Measurements from ENCODE around the gene CAPN15. TPM values are rescaled to one million over a fixed set of nuclear protein-coding genes. Genes with fewer than 3 reads are reported as not detected.

CAPN15 gene
- total RNA-seq, 1 donor from 2014 or later: 38.7 TPM

DNA sequence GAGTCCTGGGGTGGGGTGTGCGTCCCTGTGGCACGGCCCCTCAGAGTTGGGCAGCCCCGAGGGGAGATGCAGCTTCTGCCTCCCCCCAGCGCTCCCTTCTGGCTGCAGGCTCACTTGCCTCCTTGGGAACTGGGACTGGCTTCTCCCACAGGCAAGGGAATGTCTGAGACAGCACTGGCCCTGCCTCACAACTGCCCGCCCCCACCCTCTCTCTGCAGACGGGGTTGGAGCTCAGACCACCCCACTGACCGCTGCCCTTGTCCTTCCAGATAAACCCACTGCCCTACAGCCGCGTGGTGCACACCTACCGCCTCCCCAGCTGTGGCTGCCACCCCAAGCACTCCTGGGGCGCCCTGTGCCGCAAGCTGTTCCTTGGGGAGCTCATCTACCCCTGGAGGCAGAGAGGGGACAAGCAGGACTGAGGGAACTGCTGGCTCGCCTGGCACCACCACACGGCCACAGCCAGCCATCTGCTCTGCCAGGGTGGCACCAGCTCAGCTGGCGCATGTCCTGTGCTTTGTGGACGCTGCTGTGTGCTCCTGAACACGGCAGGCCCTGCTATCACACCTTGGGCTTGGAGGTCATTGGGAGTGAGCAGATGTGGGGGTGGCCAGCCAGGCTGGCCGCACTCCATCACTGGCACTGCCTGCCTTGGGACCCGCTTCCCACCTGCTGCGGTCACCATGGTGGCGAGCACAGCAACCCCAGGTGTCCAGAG, 55.3 kb downstream of the CAPN15 start:
- Mint-ChIP-seq H3K27me3 (ENCODE audit: low read depth, unreplicated experiment) (no peaks in the 10 kb centered on the region), H3K36me3 (ENCODE audit: low read depth, unreplicated experiment) (no peaks in the 10 kb centered on the region), H3K4me3 (ENCODE audit: unreplicated experiment) (no peak overlapping the region), H3K4me1 (ENCODE audit: low read depth, unreplicated experiment) (peaks cover 2% of the 10 kb centered on the region), H3K27ac (ENCODE audit: unreplicated experiment) (no peak overlapping the region), H3K9me3 (ENCODE audit: unreplicated experiment) (no peaks in the 10 kb centered on the region)
- Histone ChIP-seq H3K4me2 (ENCODE audit: low read length) (no peak overlapping the region), H3K9me3 (ENCODE audit: insufficient read depth, low read depth, low read length) (no peaks in the 10 kb centered on the region), H2AFZ (ENCODE audit: low read depth, low read length) (no peak overlapping the region), H3K36me3 (ENCODE audit: insufficient read depth, low read length) (no peaks in the 10 kb centered on the region), H3K4me1 (ENCODE audit: insufficient read depth, low read length) (peaks cover 2% of the 10 kb centered on the region), H3K79me2 (ENCODE audit: insufficient read depth, low read length) (peaks cover 8% of the 10 kb centered on the region), H3K27ac (ENCODE audit: low read depth, low read length) (no peak overlapping the region), H4K20me1 (ENCODE audit: insufficient read depth, low read length) (peaks cover 21% of the 10 kb centered on the region), H3K9ac (ENCODE audit: low read length) (no peak overlapping the region), H3K27me3 (ENCODE audit: insufficient read depth, low read length) (no peaks in the 10 kb centered on the region), H3K4me3 (ENCODE audit: insufficient read depth, low read depth, low read length) (no peak overlapping the region)
- no peak for FAIRE-seq
- TF ChIP-seq, protein P1, sequence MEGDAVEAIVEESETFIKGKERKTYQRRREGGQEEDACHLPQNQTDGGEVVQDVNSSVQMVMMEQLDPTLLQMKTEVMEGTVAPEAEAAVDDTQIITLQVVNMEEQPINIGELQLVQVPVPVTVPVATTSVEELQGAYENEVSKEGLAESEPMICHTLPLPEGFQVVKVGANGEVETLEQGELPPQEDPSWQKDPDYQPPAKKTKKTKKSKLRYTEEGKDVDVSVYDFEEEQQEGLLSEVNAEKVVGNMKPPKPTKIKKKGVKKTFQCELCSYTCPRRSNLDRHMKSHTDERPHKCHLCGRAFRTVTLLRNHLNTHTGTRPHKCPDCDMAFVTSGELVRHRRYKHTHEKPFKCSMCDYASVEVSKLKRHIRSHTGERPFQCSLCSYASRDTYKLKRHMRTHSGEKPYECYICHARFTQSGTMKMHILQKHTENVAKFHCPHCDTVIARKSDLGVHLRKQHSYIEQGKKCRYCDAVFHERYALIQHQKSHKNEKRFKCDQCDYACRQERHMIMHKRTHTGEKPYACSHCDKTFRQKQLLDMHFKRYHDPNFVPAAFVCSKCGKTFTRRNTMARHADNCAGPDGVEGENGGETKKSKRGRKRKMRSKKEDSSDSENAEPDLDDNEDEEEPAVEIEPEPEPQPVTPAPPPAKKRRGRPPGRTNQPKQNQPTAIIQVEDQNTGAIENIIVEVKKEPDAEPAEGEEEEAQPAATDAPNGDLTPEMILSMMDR (IDR thresholded peaks at IDR 0.05; ENCODE audit: insufficient read depth, low read depth, low read length): no peak
- TF ChIP-seq EZH2 (IDR thresholded peaks at IDR 0.05; ENCODE audit: insufficient read depth, low read length): no peak
- DNase-seq (ENCODE audit: low read depth): no peak

DNA sequence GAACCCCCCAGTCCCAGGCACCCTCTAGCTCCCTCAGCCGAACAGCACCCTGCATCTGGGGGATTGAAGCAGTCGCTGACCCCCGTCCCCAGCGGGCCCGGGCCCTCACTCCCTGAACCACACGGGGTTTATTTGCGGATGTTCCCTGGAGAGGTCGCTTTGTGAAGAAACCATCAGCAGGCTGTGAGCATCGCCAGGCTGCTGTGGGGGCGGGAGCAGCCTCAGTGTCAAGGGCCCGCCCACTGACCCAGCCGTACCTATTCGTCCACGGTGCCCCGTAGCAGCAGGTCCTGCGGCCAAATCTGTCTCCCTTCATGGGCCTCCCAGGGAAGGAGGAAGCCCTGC, 55.9 kb downstream of the CAPN15 start:
- H3K36me3 ChIP-seq (ENCODE audit: insufficient read depth, low read length): no peaks in the 10 kb centered on the region
- peaks cover 7% of the 10 kb centered on the region for H3K4me1 ChIP-seq (ENCODE audit: insufficient read depth, low read length)
- no peaks in the 10 kb centered on the region for H3K9me3 ChIP-seq (ENCODE audit: insufficient read depth, low read depth, low read length)
- no peak overlapping the region for H3K9ac ChIP-seq (ENCODE audit: low read length)
- H3K4me3 ChIP-seq (ENCODE audit: insufficient read depth, low read depth, low read length): no peak overlapping the region
- H4K20me1 ChIP-seq (ENCODE audit: insufficient read depth, low read length): peaks cover 23% of the 10 kb centered on the region
- no peaks in the 10 kb centered on the region for H3K27me3 ChIP-seq (ENCODE audit: insufficient read depth, low read length)
- Mint-ChIP-seq H3K27ac (ENCODE audit: unreplicated experiment) (no peak overlapping the region), H3K4me1 (ENCODE audit: low read depth, unreplicated experiment) (peaks cover 4% of the 10 kb centered on the region), H3K4me3 (ENCODE audit: unreplicated experiment) (no peak overlapping the region), H3K36me3 (ENCODE audit: low read depth, unreplicated experiment) (no peaks in the 10 kb centered on the region), H3K9me3 (ENCODE audit: unreplicated experiment) (no peaks in the 10 kb centered on the region), H3K27me3 (ENCODE audit: low read depth, unreplicated experiment) (no peaks in the 10 kb centered on the region)
- DNase-seq (ENCODE audit: low read depth): no peak
- no peak for FAIRE-seq
- H3K4me2 ChIP-seq (ENCODE audit: low read length): no peak overlapping the region
- H2AFZ ChIP-seq (ENCODE audit: low read depth, low read length): no peak overlapping the region
- TF ChIP-seq, protein P1 (IDR thresholded peaks at IDR 0.05; ENCODE audit: insufficient read depth, low read depth, low read length): no peak
- H3K27ac ChIP-seq (ENCODE audit: low read depth, low read length): no peak overlapping the region
- peaks cover 14% of the 10 kb centered on the region for H3K79me2 ChIP-seq (ENCODE audit: insufficient read depth, low read length)

DNA sequence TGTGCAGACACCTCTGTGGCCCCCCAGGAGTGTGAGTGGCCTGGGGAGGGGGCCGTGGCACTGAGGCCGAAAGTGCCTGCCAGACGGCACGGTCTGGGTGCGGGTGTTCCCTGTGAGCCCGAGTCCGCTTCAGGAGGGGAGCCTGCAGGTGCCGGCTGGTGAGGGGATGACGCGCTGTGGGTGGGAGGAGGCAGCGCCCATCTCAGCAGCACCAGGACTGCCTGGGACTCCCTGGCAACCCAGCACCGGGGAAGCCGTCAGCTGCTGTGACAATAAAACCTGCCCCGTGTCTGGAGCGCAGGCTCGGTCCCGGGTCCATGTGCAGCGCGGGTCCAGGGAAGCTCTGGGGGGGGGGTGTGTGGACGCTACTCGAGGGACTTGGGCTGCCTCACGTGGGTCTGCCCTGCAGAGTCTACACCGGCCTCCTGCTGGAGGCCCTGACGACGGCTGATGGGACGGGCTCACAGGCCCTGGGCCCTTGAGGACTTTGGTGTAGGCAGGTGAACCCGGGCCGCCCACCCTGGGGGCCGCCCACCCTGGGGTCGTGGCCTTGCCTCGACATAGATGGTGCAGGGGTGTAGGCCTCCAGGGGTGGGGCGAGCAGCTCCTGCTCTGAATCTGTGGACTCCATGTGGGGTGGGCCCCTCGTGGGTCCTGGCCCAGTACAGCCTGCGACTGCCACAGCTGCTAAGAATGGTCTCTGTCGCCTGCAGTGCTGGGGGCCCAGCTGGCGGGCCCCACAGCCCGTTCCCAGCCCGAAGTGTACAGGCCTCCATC, 56.5 kb downstream of the CAPN15 start:
- Histone ChIP-seq H3K36me3 (ENCODE audit: insufficient read depth, low read length) (no peaks in the 10 kb centered on the region), H3K4me2 (ENCODE audit: low read length) (no peak overlapping the region), H3K4me3 (ENCODE audit: insufficient read depth, low read depth, low read length) (no peak overlapping the region), H2AFZ (ENCODE audit: low read depth, low read length) (no peak overlapping the region), H3K9me3 (ENCODE audit: insufficient read depth, low read depth, low read length) (no peaks in the 10 kb centered on the region), H3K27me3 (ENCODE audit: insufficient read depth, low read length) (no peaks in the 10 kb centered on the region), H3K79me2 (ENCODE audit: insufficient read depth, low read length) (peaks cover 16% of the 10 kb centered on the region), H4K20me1 (ENCODE audit: insufficient read depth, low read length) (peaks cover 23% of the 10 kb centered on the region), H3K4me1 (ENCODE audit: insufficient read depth, low read length) (peaks cover 7% of the 10 kb centered on the region), H3K27ac (ENCODE audit: low read depth, low read length) (no peak overlapping the region), H3K9ac (ENCODE audit: low read length) (no peak overlapping the region)
- no peak for FAIRE-seq
- no peak overlapping the region for H3K27ac Mint-ChIP-seq (ENCODE audit: unreplicated experiment)
- no peak for TF ChIP-seq EZH2 (IDR thresholded peaks at IDR 0.05; ENCODE audit: insufficient read depth, low read length)
- TF ChIP-seq, protein P1 (IDR thresholded peaks at IDR 0.05; ENCODE audit: insufficient read depth, low read depth, low read length): no peak
- DNase-seq (ENCODE audit: low read depth): no peak
- no peaks in the 10 kb centered on the region for H3K9me3 Mint-ChIP-seq (ENCODE audit: unreplicated experiment)
- H3K27me3 Mint-ChIP-seq (ENCODE audit: low read depth, unreplicated experiment): no peaks in the 10 kb centered on the region
- H3K4me3 Mint-ChIP-seq (ENCODE audit: unreplicated experiment): no peak overlapping the region
- no peaks in the 10 kb centered on the region for H3K36me3 Mint-ChIP-seq (ENCODE audit: low read depth, unreplicated experiment)
- H3K4me1 Mint-ChIP-seq (ENCODE audit: low read depth, unreplicated experiment): peaks cover 4% of the 10 kb centered on the region
